Measurements from ENCODE around the gene ANKRD27.
"Not testable (repeated sequence)": the region's sequence is repeated elsewhere in the genome, so short reads cannot be mapped to it uniquely, and the experiment has no call there.

The ANKRD27 gene

GRCh38 chr19:32599258-32599657 lies 75.7 kb downstream of the ANKRD27 start:
- DNase-seq = no peak

- DNase-seq = no peak
These were observed 77.0 kb downstream of the ANKRD27 start for GRCh38 chr19:32598022-32598421.

- no peak for DNase-seq
These were observed 79.5 kb downstream of the ANKRD27 start for GRCh38 chr19:32595491-32595890.

- DNase-seq = no peak
These were observed 81.0 kb downstream of the ANKRD27 start for GRCh38 chr19:32594021-32594420.

- DNase-seq = not testable (repeated sequence)
These were observed 87.1 kb downstream of the ANKRD27 start for GRCh38 chr19:32587747-32588504.

- DNase-seq = peak; percentile 21
These were observed 93.2 kb downstream of the ANKRD27 start for GRCh38 chr19:32581705-32582179.

- peak; percentile 93 for DNase-seq
These were observed 93.9 kb downstream of the ANKRD27 start, which contains the start of gene PDCD5 for GRCh38 chr19:32580901-32581704. PDCD5 (plus strand) TSS chr19:32581190; CDS start chr19:32581262, 72 bp downstream.

GRCh38 chr19:32580353-32580900 lies 94.6 kb downstream of the ANKRD27 start:
- no peak for DNase-seq

GRCh38 chr19:32576790-32577189 lies 98.2 kb downstream of the ANKRD27 start:
- no peak for DNase-seq

- no peak for DNase-seq
These were observed 101.5 kb downstream of the ANKRD27 start for GRCh38 chr19:32573492-32573794.

- DNase-seq = not testable (repeated sequence)
These were observed 102.1 kb downstream of the ANKRD27 start for GRCh38 chr19:32572700-32573491.

GRCh38 chr19:32571471-32572075 lies 103.4 kb downstream of the ANKRD27 start:
- not testable (repeated sequence) for DNase-seq

- DNase-seq = peak; percentile 39
These were observed 104.7 kb downstream of the ANKRD27 start for GRCh38 chr19:32570081-32570785.

- no peak for DNase-seq
These were observed 107.5 kb downstream of the ANKRD27 start for GRCh38 chr19:32567486-32567885.

GRCh38 chr19:32566246-32566830 lies 108.6 kb downstream of the ANKRD27 start:
- peak; percentile 69 for DNase-seq

GRCh38 chr19:32563761-32564160 lies 111.2 kb downstream of the ANKRD27 start:
- no peak for DNase-seq

- DNase-seq = no peak
These were observed 116.3 kb downstream of the ANKRD27 start for GRCh38 chr19:32558607-32559228.

GRCh38 chr19:32555786-32556185 lies 119.2 kb downstream of the ANKRD27 start:
- no peak for DNase-seq

- DNase-seq = no peak
These were observed 124.3 kb downstream of the ANKRD27 start for GRCh38 chr19:32550666-32551065.

Data from fibroblast of skin of back (primary cell).